Motor neuron (in vitro differentiated cells): ENCODE results near the gene RPL7L1. TPM values are rescaled to one million over a fixed set of nuclear protein-coding genes. Genes with fewer than 3 reads are reported as not detected.
A peak's percentile ranks its signal among the peaks of the same experiment; 100 is the strongest.

ENCODE experiments used
- ATAC-seq, 8 experiments: fragments of 200-7000 bp; cut with Tn5 transposase; replicated peaks in 6 of 8; 2 replicates each; pipeline ENCODE4 v1.8.0; 2021; ENCODE audit warnings: mild to moderate bottlenecking in 8 of 8, moderate library complexity in 8 of 8
- H3K27ac ChIP-seq, 2 donors: fragments of 250-450 bp; sonication (Bioruptor Pico); 2 replicates each; pipeline ENCODE4 v1.9.0; 2021; ENCODE audit warnings: antibody characterized with exemption in 2 of 2, mild to moderate bottlenecking in 2 of 2, moderate library complexity in 1 of 2
- H3K4me1 ChIP-seq, 2 donors: fragments of 250-450 bp; sonication (Bioruptor Pico); replicated peaks in 1 of 2; 2 replicates each; pipeline ENCODE4 v1.6.1; 2021; ENCODE audit warnings: antibody characterized with exemption in 2 of 2, mild to moderate bottlenecking in 2 of 2, moderate library complexity in 1 of 2
- H3K4me3 ChIP-seq, 5 donors: fragments of 250-450 bp; sonication (Bioruptor Pico); 2 replicates each; pipeline ENCODE4 v1.9.0; 2021; ENCODE audit warnings: antibody characterized with exemption in 5 of 5, mild to moderate bottlenecking in 5 of 5, moderate library complexity in 4 of 5
- WGBS, 10 experiments: fragments of 450-650 bp; shearing (Covaris generic); methylation state at CpG; one replicate each; pipeline ENCODE4 v1.0.0; 2022; 5-methylcytosine and 5-hydroxymethylcytosine counted together
- in situ Hi-C, 9 experiments: fragments of 400-800 bp; cut with MboI; loops; one replicate each; pipeline ENCODE4 v1.15.0; 2021; ENCODE audit warnings: low sequenced_read_pairs in 9 of 9, low pct_unique_long_range_greater_than_20kb in 2 of 9; ENCODE audit not compliant: unreplicated experiment in 9 of 9
- total RNA-seq, 8 experiments: library from RNA; unstranded; fragments of 300-600 nt; gene quantifications; 2 replicates each; pipeline versions ENCODE4 v1.2.3 to v1.2.4, GENCODE V29; 2022

Gene RPL7L1
- 100 to 1,000 TPM in 5 of 8 experiments, 10 to 100 TPM in 3; 69.1 to 186 (median 109) TPM for total RNA-seq

DNA sequence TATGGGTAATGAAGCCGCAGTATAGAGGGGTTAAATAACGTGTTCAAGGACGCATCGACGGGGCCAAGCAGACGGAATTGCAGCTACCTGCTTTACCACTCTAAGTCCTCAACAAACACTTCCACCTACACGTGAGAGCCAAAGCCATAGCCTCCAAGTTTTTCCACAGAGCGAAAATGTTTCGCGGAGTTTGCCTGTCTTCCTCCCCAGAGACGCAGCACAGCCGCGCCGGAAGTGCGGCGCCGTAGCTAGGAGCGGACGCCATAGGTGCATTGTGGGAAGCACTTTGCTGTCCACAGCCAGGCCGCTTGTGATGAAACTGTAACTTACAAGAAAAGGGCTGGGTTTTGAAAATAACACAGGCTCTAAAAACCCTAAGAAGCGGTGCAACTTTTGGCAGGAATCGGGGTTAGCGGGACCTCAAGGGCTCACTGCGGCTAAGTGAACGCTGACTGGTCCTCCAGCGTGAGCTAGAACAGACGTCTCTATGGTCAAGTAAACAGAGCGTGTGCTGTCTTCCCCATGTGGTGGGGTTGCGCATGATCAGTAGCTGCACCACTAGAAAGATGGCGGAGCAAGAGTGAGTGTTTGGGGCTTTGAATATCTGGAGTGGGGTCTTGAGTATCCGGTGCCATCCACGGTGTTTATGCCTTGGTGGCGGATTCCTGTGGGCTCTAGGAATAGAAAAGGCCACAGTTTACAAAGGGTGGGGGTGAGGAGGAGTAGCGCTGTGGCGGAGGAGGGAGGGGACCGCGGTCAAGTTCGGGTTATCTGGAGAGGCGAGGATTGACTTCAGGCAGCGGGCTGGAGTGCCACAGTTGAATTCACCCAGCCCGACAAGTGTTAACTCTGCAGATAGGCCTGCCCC, at the start of gene RPL7L1:
Gene RPL7L1, plus strand, starts transcription at position 245 of the 868 bp plus-strand sequence. Its CDS starts 295 bp downstream, at position 540.
- in situ Hi-C loops = loop anchor here in 3 of 9 experiments (10.0 to 25.0 kb wide), 2 partner anchors 215 to 217 kb away; no protein-coding TSS in a partner anchor
- peak within 1 kb of the TSS; percentile 51 to 66 (median 58) for H3K4me3 ChIP-seq
- 0 to 3% (median 1%) methylated on average over 1 to 32 of the region's 41 CpGs; no CpG with 5 or more reads in 1 of the 10 experiments for WGBS, 10 experiments
- H3K27ac ChIP-seq = peak within 1 kb of the TSS; percentile 93 to 95
- peak; percentile 86 to 98 (median 97) for ATAC-seq
- H3K4me1 ChIP-seq = peaks cover 8 to 10% of the 10 kb centered on the region in 2 donors

DNA sequence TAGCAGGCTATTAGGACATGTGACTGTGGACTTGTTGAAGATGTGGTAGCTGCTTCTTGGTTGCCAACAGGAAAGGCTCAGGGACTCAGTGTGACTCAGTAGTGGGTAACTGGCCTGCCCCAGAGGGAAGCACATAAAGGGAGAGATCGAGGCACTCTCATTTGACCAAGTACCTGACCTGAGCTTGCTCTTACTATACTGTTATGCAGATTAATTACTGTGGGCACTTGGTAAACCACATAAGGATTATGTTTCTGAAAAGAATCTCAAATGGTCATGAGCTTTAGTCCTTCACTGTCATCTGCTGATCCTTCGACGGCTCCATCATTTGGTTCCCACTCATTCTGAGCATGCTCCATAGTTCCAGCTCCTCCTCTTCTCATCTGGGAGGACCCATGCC, 48.2 kb upstream of the RPL7L1 start:
- in situ Hi-C loops = no loop called here
- ATAC-seq = no peak
- 78 to 100% (median 92%) methylated on average over 1 to 3 of the region's 3 CpGs; no CpG with 5 or more reads in 1 of the 10 experiments for WGBS, 10 experiments

DNA sequence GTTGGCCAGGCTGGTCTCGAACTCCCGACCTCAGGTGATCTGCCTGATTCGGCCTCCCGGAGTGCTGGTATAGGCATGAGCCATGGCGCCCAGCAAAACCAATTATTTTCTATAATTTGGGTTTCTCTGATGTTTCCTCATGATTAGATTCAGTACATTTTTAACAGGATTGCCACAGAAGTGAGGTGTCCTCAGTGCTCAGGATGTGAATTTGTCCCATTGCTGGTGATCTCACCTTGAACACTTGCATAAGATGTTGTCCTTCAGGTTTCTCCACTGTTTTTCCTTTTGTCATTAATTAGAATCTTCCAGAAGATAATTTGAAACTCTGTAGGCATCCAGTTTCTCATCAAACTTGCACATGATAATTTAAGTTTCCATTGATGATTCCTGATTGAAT, 45.4 kb upstream of the RPL7L1 start:
- in situ Hi-C loops = no loop called here
- ATAC-seq = no peak
- no peaks in the 10 kb centered on the region for H3K4me1 ChIP-seq
- no peak overlapping the region for H3K27ac ChIP-seq
- H3K4me3 ChIP-seq = no peak overlapping the region
- 83 to 100% (median 92%) methylated on average over 3 to 5 of the region's 5 CpGs; no CpG with 5 or more reads in 7 of the 10 experiments for WGBS, 10 experiments

More for the DNA sequence above, 48.2 kb upstream of the RPL7L1 start:
- Histone ChIP-seq H3K4me3 (no peak overlapping the region), H3K27ac (no peak overlapping the region), H3K4me1 (no peaks in the 10 kb centered on the region)

DNA sequence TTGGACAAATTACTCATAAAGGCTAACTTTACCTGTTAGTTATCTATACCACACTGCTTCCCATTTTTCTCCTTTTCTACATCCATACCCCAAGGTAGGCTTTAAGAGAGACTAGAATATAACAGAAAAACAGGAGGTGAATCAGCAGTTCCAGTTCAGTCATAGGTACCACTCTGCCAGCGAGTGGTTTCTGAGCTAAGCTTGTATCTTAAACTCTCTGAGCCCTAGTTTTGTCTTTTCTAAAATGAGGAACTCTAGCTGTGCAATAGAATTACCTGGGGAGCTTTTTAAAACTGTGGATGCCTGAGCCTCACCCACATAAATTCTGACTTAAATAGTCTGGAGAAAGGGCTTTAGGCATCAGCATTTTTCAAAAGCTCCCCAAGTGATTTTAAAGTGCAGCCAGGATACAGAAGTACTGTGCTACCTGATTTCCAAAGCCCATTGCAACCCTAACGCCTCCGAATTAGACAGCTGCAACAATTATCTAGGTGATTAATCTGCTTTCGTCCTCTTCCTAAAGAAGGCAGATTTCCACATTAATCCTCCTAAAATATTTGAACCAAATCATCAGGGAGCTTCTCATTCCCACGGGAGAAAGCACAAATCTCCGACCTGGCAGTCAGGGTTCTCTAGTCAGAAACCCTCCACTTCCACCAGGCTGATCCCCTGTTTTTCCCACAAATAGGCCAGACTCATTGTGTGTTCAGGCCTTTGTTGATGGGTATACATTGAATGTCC, 37.4 kb upstream of the RPL7L1 start:
- H3K4me1 ChIP-seq = no peaks in the 10 kb centered on the region
- WGBS, 10 experiments = 55 to 100% (median 83%) methylated on average over 1 to 6 of the region's 6 CpGs
- H3K27ac ChIP-seq = no peak overlapping the region
- ATAC-seq = no peak
- no peak overlapping the region for H3K4me3 ChIP-seq
- in situ Hi-C loops = no loop called here

DNA sequence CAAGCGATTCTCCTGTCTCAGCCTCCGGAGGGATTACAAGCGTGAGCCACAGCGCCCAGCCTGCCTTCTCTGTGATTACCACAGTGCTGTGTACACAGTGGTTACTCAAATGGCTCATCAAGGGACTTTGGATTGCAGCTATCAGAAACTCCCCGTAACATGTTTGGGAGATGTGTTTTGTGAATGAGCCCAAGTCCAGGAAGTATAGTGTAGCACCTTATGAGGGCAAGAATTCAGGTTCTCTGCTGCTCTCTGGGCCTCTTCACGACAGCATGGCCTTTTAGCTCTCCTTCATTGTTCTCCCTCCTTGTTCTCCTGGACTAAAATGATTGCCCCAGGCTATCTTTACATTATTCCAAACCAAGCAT, 34.1 kb upstream of the RPL7L1 start:
- Histone ChIP-seq H3K4me1 (no peaks in the 10 kb centered on the region), H3K27ac (no peak overlapping the region), H3K4me3 (no peak overlapping the region)
- in situ Hi-C loops = no loop called here
- 80 to 100% (median 100%) methylated on average over 1 to 5 of the region's 6 CpGs; no CpG with 5 or more reads in 1 of the 10 experiments for WGBS, 10 experiments
- ATAC-seq = no peak

DNA sequence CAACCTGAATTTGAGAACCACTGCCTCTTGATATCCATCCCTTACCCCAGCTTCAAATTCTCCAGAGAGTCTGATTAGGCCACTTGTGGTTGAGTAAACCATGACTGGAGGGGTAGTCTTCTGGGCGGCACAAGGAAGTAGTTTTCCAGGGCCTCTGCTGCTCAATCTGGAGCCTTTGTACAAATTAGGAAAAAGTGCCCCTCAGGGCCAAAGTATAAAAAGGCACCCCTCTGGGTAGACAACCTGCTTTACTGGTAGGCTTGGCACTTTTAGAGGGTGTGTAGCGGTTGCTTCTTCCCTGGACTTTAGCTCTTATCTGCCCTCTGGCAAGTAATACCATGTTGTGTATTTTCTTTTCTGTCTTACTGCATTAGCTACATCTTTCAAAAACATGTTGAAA, 32.9 kb upstream of the RPL7L1 start:
- in situ Hi-C loops = no loop called here
- 83 to 100% (median 100%) methylated on average over 1 to 2 of the region's 2 CpGs; no CpG with 5 or more reads in 5 of the 10 experiments for WGBS, 10 experiments
- Histone ChIP-seq H3K4me1 (no peaks in the 10 kb centered on the region), H3K4me3 (no peak overlapping the region), H3K27ac (no peak overlapping the region)
- ATAC-seq = no peak

DNA sequence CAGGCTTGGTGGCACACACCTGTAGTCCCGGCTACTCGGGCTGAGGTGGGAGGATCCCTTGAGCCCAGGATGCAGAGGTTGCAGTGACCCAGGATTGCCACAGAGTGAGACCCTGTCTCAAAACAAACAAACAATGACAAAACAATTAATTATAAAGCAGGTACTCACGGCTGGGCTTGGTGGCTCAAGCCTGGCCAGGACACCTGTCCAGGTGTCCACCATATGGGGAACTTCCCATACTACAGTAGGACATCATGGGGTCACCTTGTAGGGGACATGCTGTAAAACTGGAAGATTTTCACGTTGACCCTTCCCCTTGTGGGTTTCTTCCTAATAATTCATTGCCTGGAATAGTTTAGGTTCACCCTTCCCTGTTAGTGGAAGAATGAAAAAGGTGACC, 30.7 kb upstream of the RPL7L1 start:
- WGBS, 10 experiments = 48 to 94% (median 80%) methylated on average over 1 to 3 of the region's 4 CpGs; no CpG with 5 or more reads in 4 of the 10 experiments
- Histone ChIP-seq H3K4me1 (no peaks in the 10 kb centered on the region), H3K4me3 (no peak overlapping the region), H3K27ac (no peak overlapping the region)
- no peak for ATAC-seq
- in situ Hi-C loops = no loop called here

DNA sequence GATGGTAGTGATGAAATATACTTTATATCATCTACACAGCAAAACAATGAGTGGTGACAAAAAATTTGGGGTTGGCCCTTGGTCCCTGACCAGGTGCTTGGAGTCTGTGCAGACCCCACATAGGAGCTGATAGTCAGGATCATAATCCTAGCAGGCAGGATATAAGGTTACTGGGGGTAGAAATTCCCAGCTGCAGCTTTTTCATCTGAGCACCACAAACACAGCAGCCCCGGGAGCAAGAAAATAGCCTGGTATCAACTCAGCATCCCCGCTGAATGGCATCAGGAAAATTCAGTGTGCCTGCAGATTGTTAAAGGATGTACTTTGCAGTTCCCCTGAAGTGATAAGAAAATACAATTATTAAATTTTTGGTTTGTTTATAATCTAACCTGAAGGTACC, 27.8 kb upstream of the RPL7L1 start:
- Histone ChIP-seq H3K4me1 (no peaks in the 10 kb centered on the region), H3K27ac (no peak overlapping the region), H3K4me3 (no peak overlapping the region)
- WGBS, 10 experiments = 83 to 100% (median 92%) methylated on average over 1 to 2 of the region's 2 CpGs; no CpG with 5 or more reads in 5 of the 10 experiments
- no peak for ATAC-seq
- in situ Hi-C loops = loop anchor here in 5 of 9 experiments (25.0 kb wide), 2 partner anchors 164 to 189 kb away; no protein-coding TSS in a partner anchor

DNA sequence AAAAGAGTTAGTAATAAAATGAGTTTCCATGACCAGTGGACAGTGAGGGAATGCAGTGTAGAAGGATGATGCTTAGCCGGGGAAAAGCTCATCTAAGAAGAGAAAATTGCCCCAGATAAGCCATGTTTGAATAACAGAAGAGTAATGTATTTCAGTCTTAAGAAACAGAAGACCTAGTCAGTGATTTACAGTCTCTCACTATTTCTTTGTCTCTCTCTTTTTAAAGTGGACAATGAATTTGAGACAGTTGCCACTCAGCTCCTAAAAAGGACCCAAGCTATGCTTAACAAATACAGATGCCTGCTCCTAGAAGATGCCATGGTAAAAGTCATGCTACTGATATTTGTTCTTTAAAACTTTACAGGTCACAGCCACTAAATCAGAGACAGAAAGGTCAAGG, 19.4 kb upstream of the RPL7L1 start:
- in situ Hi-C loops = loop anchor here in 5 of 9 experiments (25.0 kb wide), 2 partner anchors 173 to 198 kb away; no protein-coding TSS in a partner anchor
- no peaks in the 10 kb centered on the region for H3K4me1 ChIP-seq
- 43 to 100% (median 83%) methylated on average over 1 of the region's 1 CpG; no CpG with 5 or more reads in 3 of the 10 experiments for whole genome bisulfite sequencing, 10 experiments

DNA sequence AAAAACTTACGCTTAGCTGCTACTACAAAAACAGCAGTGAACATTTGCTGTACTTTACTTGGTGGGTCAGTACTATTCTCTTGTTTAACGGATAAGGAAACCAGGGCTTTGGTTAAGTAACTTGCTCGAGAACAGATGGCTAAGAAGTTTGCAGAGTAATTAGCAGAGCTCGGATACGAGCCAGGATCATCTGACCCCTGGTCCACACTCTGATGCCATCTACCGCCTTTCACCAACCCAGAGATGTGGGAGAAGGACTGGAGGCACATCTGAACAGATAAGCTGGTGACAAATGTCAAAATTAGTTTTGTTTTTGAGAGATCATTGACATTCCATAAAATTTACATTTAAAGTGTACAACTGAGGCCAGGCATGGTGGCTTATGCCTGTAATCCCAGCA, 18.9 kb upstream of the RPL7L1 start:
- H3K4me1 ChIP-seq = no peaks in the 10 kb centered on the region
- no peak overlapping the region for H3K4me3 ChIP-seq
- 67 to 100% (median 83%) methylated on average over 1 to 6 of the region's 6 CpGs; no CpG with 5 or more reads in 1 of the 10 experiments for WGBS, 10 experiments
- in situ Hi-C loops = loop anchor here in 5 of 9 experiments (25.0 kb wide), 2 partner anchors 173 to 198 kb away; no protein-coding TSS in a partner anchor
- no peak overlapping the region for H3K27ac ChIP-seq
- no peak for ATAC-seq

More for the DNA sequence above, 19.4 kb upstream of the RPL7L1 start:
- no peak overlapping the region for H3K4me3 ChIP-seq
- no peak overlapping the region for H3K27ac ChIP-seq
- no peak for ATAC-seq

DNA sequence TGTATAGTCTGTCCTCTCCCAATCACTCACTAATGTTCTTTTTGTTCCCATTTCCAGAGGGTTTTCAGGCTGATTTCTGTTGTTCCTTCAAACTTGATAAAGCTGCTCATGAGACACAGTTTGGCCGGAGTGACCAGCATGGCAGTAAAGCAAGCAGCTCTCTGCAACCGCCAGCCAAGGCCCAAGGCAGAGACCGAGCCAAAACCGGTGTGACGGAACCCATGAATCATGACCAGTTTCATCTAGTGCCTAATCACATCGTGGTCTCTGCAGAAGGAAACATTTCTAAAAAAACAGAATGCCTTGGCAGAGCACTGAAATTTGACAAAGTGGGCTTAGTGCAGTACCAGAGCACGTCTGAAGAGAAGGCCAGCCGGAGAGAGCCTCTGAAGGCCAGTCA, 14.8 kb upstream of the RPL7L1 start:
- Histone ChIP-seq H3K4me3 (no peak overlapping the region), H3K27ac (no peak overlapping the region), H3K4me1 (no peaks in the 10 kb centered on the region)
- ATAC-seq = no peak
- WGBS, 10 experiments = 46 to 97% (median 87%) methylated on average over 1 to 8 of the region's 8 CpGs; no CpG with 5 or more reads in 5 of the 10 experiments
- in situ Hi-C loops = loop anchor here in 5 of 9 experiments (25.0 kb wide), 2 partner anchors 177 to 202 kb away; no protein-coding TSS in a partner anchor

DNA sequence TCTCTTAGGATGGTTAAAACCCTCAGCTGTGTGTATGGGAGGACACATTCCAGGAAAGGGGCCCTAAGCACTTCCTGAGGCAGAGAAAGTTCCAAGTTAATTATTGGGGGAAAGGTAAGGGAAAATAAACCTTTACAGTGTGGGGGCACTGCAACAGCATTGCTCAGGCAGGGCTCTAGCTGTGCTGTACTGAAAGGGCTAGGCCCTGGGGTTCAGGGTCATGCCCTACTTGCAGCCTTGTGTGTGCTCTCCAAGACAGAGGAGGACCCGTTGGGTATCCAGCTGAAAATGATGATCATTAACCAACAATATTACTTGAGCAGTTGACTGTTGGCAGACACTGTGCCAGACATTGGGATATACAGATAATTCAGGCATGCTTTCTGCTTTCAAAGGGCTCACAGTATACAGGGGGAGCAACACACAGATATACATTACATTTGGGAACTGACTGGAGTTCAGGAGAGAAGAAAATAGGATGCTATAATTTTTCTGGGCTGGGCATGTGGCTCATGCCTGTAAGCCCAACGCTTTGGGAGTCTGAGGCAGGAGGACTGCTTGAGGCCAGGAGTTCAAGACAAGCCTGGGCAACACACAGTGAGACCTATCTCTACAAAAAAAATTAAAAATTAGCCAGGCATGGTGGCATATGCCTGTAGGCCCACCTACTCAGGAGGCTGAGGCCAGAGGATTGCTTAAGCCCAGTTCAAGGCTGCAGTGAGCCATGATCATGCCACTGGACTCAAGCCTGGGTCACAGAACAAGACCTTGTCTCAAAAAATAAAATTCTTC, 9.1 kb upstream of the RPL7L1 start:
- no peak overlapping the region for H3K27ac ChIP-seq
- 0 to 100% (median 60%) methylated on average over 1 to 2 of the region's 2 CpGs; no CpG with 5 or more reads in 2 of the 10 experiments for WGBS, 10 experiments
- in situ Hi-C loops = loop anchor here in 7 of 9 experiments (10.0 to 25.0 kb wide), 3 partner anchors 183 to 208 kb away; no protein-coding TSS in a partner anchor
- no peak for ATAC-seq
- no peaks in the 10 kb centered on the region for H3K4me1 ChIP-seq
- no peak overlapping the region for H3K4me3 ChIP-seq
